Inflammatory macrophage (primary cell): ENCODE measurements around the gene HAL.

Source experiments
- DNase-seq, 2 donors: peaks; one replicate each; pipeline ENCODE4 v3.0.0-alpha.2; 2020 to 2022

HAL gene

GRCh38 chr12:95940514-95940913 lies 55.6 kb downstream of the HAL start:
- DNase-seq = no peak
